Parathyroid adenoma (tissue), 2 donors: Measurements from ENCODE around the gene NAPB.

ENCODE experiments used
- H2AFZ ChIP-seq: fragments of 300-600 bp; sonication (generic); one replicate; pipeline ENCODE4 v1.7.0; 2017; ENCODE audit warnings: antibody characterized with exemption, mild to moderate bottlenecking
- H3K27ac ChIP-seq: fragments of 300-600 bp; sonication (generic); one replicate; pipeline ENCODE4 v1.7.0; 2017
- H3K27me3 ChIP-seq: fragments of 300-600 bp; sonication (generic); one replicate; pipeline ENCODE4 v1.7.0; 2017; ENCODE audit warnings: low read length; ENCODE audit not compliant: control insufficient read depth, insufficient read depth
- H3K36me3 ChIP-seq: fragments of 300-600 bp; sonication (generic); one replicate; pipeline ENCODE4 v1.7.0; 2017; ENCODE audit warnings: low read length; ENCODE audit not compliant: control insufficient read depth, insufficient read depth
- H3K4me1 ChIP-seq: fragments of 300-600 bp; sonication (generic); one replicate; pipeline ENCODE4 v1.7.0; 2017; ENCODE audit warnings: control low read depth
- H3K4me2 ChIP-seq: fragments of 300-600 bp; sonication (generic); one replicate; pipeline ENCODE4 v1.7.0; 2017; ENCODE audit warnings: low read length
- H3K4me3 ChIP-seq: fragments of 300-600 bp; sonication (generic); one replicate; pipeline ENCODE4 v1.7.0; 2017; ENCODE audit warnings: low read depth, low read length
- H3K79me2 ChIP-seq: fragments of 300-600 bp; sonication (generic); one replicate; pipeline ENCODE4 v1.7.0; 2017; ENCODE audit warnings: control low read depth
- H3K9ac ChIP-seq: fragments of 300-600 bp; sonication (generic); one replicate; pipeline ENCODE4 v1.7.0; 2017; ENCODE audit warnings: mild to moderate bottlenecking
- H3K9me3 ChIP-seq: fragments of 300-600 bp; sonication (generic); one replicate; pipeline ENCODE4 v1.7.0; 2017; ENCODE audit warnings: low read length; ENCODE audit not compliant: control insufficient read depth
- TF ChIP-seq, protein P1 (sequence below): fragments of 300-600 bp; sonication (generic); IDR thresholded peaks from one replicate; pipeline ENCODE4 v1.7.0; 2017; ENCODE audit warnings: antibody characterized with exemption, mild to moderate bottlenecking
- donor health status: primary hyperparathyroidism.

NAPB gene

DNA sequence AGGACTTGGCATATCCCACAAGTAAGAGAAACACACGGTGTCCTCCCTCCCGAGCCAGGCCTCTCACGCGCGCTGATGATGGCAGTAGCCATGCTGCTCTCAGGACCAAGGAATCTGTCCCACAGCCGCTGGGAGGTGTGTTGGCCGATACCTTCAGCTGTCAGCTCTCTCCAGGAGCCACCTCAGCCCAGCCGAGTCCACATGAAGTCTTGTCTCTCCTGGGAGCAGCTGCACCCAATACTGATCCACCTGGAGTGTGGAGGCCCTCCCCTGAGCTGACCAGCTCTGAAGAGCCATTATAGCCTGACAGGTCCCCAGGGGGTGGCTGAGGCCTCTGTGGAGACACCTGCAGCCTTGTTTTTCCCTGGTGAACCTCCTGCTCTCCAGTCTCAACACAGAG, 94.5 kb downstream of the NAPB start:
- H3K79me2 ChIP-seq: no peaks in the 10 kb centered on the region
- no peaks in the 10 kb centered on the region for H3K9me3 ChIP-seq
- H3K4me1 ChIP-seq: no peaks in the 10 kb centered on the region
- H3K9ac ChIP-seq: no peak overlapping the region
- H2AFZ ChIP-seq: no peak overlapping the region
- H3K27me3 ChIP-seq: no peaks in the 10 kb centered on the region
- no peaks in the 10 kb centered on the region for H3K36me3 ChIP-seq
- H3K27ac ChIP-seq: no peak overlapping the region
- H3K4me3 ChIP-seq: no peak overlapping the region
- no peak overlapping the region for H3K4me2 ChIP-seq
- TF ChIP-seq, protein P1, sequence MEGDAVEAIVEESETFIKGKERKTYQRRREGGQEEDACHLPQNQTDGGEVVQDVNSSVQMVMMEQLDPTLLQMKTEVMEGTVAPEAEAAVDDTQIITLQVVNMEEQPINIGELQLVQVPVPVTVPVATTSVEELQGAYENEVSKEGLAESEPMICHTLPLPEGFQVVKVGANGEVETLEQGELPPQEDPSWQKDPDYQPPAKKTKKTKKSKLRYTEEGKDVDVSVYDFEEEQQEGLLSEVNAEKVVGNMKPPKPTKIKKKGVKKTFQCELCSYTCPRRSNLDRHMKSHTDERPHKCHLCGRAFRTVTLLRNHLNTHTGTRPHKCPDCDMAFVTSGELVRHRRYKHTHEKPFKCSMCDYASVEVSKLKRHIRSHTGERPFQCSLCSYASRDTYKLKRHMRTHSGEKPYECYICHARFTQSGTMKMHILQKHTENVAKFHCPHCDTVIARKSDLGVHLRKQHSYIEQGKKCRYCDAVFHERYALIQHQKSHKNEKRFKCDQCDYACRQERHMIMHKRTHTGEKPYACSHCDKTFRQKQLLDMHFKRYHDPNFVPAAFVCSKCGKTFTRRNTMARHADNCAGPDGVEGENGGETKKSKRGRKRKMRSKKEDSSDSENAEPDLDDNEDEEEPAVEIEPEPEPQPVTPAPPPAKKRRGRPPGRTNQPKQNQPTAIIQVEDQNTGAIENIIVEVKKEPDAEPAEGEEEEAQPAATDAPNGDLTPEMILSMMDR: no peak

DNA sequence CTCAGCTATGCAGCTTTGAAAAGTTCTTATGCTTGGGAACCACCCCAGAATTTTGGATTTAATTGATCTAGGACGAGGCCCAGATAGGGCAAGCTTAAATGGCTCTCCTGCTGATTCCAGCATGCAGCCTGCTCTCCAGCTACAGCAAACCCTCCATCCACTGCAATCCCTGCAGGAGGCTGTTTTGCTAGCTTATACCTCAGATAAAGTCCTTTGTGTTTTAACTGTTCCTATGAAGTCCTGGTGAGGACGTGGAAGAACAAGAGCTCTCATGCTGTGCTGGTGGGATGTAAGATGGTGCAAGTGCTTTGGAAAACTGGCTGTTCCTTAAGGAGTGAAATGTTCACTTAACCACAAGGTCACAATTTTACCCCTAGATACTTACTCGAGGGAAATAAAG, 96.2 kb downstream of the NAPB start:
- Histone ChIP-seq H3K4me3 (no peak overlapping the region), H3K9me3 (no peaks in the 10 kb centered on the region), H3K27ac (no peak overlapping the region), H3K9ac (no peak overlapping the region), H3K79me2 (no peaks in the 10 kb centered on the region), H3K4me1 (no peaks in the 10 kb centered on the region), H2AFZ (no peak overlapping the region), H3K36me3 (no peaks in the 10 kb centered on the region), H3K27me3 (no peaks in the 10 kb centered on the region), H3K4me2 (no peak overlapping the region)
- TF ChIP-seq, protein P1: no peak
